Small intestine (tissue), 7 donors: Measurements from ENCODE around the gene ZNF30. TPM values are rescaled to one million over a fixed set of nuclear protein-coding genes. Genes with fewer than 3 reads are reported as not detected.
"Not testable (repeated sequence)": the region's sequence is repeated elsewhere in the genome, so short reads cannot be mapped to it uniquely, and the experiment has no call there.

ENCODE experiments used
- DNase-seq, 2 donors: peaks; one replicate each; pipeline versions ENCODE4 v3.0.0 to v3.0.0-alpha.2; 2013
- FAIRE-seq: peaks from 2 replicates; lab custom pipeline; 2012; peaks lifted over from hg19 to GRCh38; lab: Jason Lieb, UNC
- H3K27ac ChIP-seq, 3 donors: one replicate each; pipeline ENCODE4 v1.5.1; 2013; ENCODE audit warnings: low read length in 2 of 3, mild to moderate bottlenecking in 2 of 3, control low read depth in 1 of 3, inconsistent platforms in 1 of 3, low read depth in 1 of 3, moderate library complexity in 1 of 3
- H3K27me3 ChIP-seq, 3 donors: one replicate each; pipeline ENCODE4 v1.6.1; 2013; ENCODE audit warnings: low read length in 3 of 3, inconsistent platforms in 1 of 3; ENCODE audit not compliant: control insufficient read depth in 3 of 3, insufficient read depth in 3 of 3
- H3K36me3 ChIP-seq, 3 donors: one replicate each; pipeline ENCODE4 v1.6.1; 2013; ENCODE audit warnings: low read length in 3 of 3, inconsistent platforms in 1 of 3, low read depth in 1 of 3, mild to moderate bottlenecking in 1 of 3, moderate library complexity in 1 of 3; ENCODE audit not compliant: control insufficient read depth in 3 of 3, insufficient read depth in 2 of 3
- H3K4me1 ChIP-seq, 3 donors: one replicate each; pipeline ENCODE4 v1.6.1; 2013; ENCODE audit warnings: low read length in 2 of 3, inconsistent platforms in 1 of 3, low read depth in 1 of 3, mild to moderate bottlenecking in 1 of 3, moderate library complexity in 1 of 3; ENCODE audit not compliant: control insufficient read depth in 3 of 3, insufficient read depth in 2 of 3
- H3K4me3 ChIP-seq, 3 donors: one replicate each; pipeline ENCODE4 v1.5.1; 2013; ENCODE audit warnings: low read length in 3 of 3, control low read depth in 1 of 3, inconsistent platforms in 1 of 3, low read depth in 1 of 3, mild to moderate bottlenecking in 1 of 3, moderate library complexity in 1 of 3
- H3K9me3 ChIP-seq, 2 donors: one replicate each; pipeline ENCODE4 v1.6.1; 2013; ENCODE audit warnings: low read depth in 1 of 2, low read length in 1 of 2; ENCODE audit not compliant: control insufficient read depth in 2 of 2, insufficient read depth in 1 of 2
- WGBS, 3 donors: extraction: QIAGEN DNeasy Blood & Tissue Kit; methylation state at CpG; one replicate each; pipeline ENCODE4 v1.1.7; 2013; 5-methylcytosine and 5-hydroxymethylcytosine counted together
- polyA plus RNA-seq, 4 donors: library from polyadenylated mRNA; stranded (reverse) in 3 of 4; unstranded in 1 of 4; fragments of 200-250 nt in 3 of 4; fragments of 120-200 nt in 1 of 4; gene quantifications; one replicate each; pipeline versions ENCODE4 v1.2.1 to v1.2.3, GENCODE V29; 2013
- donor health status: healthy with polysubstance abuse.
- donor health status: control.
- donor health status: control.
- donor health status: Bipolar disorder and iron deficiency.
- donor health status: healthy.

Gene ZNF30
- polyA plus RNA-seq, 4 donors: 0.54 to 5.9 (median 3.2) TPM

GRCh38 chr19:34962687-34963572 lies 36.2 kb downstream of the ZNF30 start:
- peaks cover 0 to 12% (median 4%) of the 10 kb centered on the region in 3 donors for H3K4me1 ChIP-seq
- DNase-seq (peak; percentile 35 to 51), FAIRE-seq (no peak)
- H3K4me3 ChIP-seq: peak overlapping the region; percentile 86 to 90 (median 87)
- peaks cover 15 to 37% (median 21%) of the 10 kb centered on the region in 3 donors for H3K36me3 ChIP-seq
- peak overlapping the region; percentile 5 to 74 (median 42) for H3K27ac ChIP-seq
- 30 to 31% (median 30%) methylated on average over 14 of the region's 14 CpGs for WGBS, 3 donors
- H3K9me3 ChIP-seq: peaks cover 6 to 67% of the 10 kb centered on the region in 2 donors
- no peaks in the 10 kb centered on the region for H3K27me3 ChIP-seq

- peaks cover 6 to 64% of the 10 kb centered on the region in 2 donors for H3K9me3 ChIP-seq
- H3K4me1 ChIP-seq: peaks cover 0 to 12% (median 4%) of the 10 kb centered on the region in 3 donors
- 0 to 1% (median 1%) methylated on average over 58 to 78 of the region's 78 CpGs for WGBS, 3 donors
- no peak for FAIRE-seq
- H3K27ac ChIP-seq: peak within 1 kb of the TSS; percentile 5 to 74 (median 42)
- H3K27me3 ChIP-seq: no peaks in the 10 kb centered on the region
- peaks cover 7 to 29% (median 15%) of the 10 kb centered on the region in 3 donors for H3K36me3 ChIP-seq
- H3K4me3 ChIP-seq: peak within 1 kb of the TSS; percentile 86 to 90 (median 87)
- peak; percentile 56 to 76 for DNase-seq
Observed at GRCh38 chr19:34963573-34964406, 37.1 kb downstream of the ZNF30 start, which contains the start of gene ZNF792. Gene ZNF792 (minus strand): TSS chr19:34964229. CDS start chr19:34963662, 567 bp downstream.

- peak overlapping the region in 1 of 3 donors; percentile 87 for H3K4me3 ChIP-seq
- no peak overlapping the region for H3K27ac ChIP-seq
- H3K9me3 ChIP-seq: peaks cover under 1 to 59% of the 10 kb centered on the region in 2 donors
- H3K36me3 ChIP-seq: peaks cover 3 to 20% (median 8%) of the 10 kb centered on the region in 3 donors
- no peaks in the 10 kb centered on the region for H3K27me3 ChIP-seq
- 55 to 56% (median 56%) methylated on average over 6 of the region's 6 CpGs for WGBS, 3 donors
- peaks cover 0 to 12% (median 4%) of the 10 kb centered on the region in 3 donors for H3K4me1 ChIP-seq
- FAIRE-seq (no peak), DNase-seq (no peak)
Observed at GRCh38 chr19:34964598-34964997, 37.9 kb downstream of the ZNF30 start.

DNA sequence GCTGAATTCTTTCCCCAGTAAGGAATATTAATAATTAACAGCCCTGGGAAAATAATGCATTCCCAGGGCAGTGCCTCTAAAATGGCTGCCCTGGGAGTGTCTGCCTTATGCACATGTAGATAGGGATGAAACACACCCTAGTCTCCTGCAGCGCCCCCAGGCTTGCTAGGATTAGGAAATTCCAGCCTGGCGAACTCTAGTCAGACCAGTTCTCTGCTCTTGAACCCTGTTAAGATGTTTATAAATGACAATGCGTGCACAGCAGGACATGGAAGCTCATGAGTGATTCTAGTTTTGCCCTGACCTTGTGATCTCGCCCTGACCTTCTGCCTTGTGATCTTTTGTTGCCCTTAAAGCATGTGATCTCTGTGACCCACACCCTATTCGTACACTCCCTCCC lies 38.8 kb downstream of the ZNF30 start:
- H3K9me3 ChIP-seq: peaks cover 0 to 57% of the 10 kb centered on the region in 2 donors
- not testable (repeated sequence) for DNase-seq, H3K27me3 ChIP-seq, H3K27ac ChIP-seq, FAIRE-seq, H3K4me3 ChIP-seq
- WGBS, 3 donors: 63 to 80% (median 70%) methylated on average over 5 of the region's 5 CpGs
- peaks cover 0 to 12% (median 4%) of the 10 kb centered on the region in 3 donors for H3K4me1 ChIP-seq
- H3K36me3 ChIP-seq: peaks cover 0 to 11% (median 0%) of the 10 kb centered on the region in 3 donors

DNA sequence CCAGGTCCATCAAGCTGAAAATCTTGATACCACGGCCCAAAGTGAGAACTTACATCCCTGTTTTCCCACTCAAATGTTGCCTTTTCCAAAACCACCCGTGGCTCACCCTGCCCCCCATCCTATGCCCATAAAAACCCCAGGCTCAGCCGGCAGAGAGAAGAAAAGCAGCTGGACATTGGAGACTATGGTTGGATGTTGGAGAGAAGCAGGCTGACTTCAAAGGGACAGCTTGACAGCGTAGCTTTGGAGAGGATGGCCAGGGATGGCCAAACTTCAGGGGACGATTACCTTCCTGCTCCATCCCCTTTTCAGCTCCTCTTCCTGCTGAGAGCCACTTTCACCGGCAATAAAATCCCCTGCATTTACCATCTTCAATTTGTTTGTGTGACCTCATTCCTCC lies 40.8 kb downstream of the ZNF30 start:
- H3K27ac ChIP-seq: no peak overlapping the region
- H3K9me3 ChIP-seq: peaks cover 0 to 46% of the 10 kb centered on the region in 2 donors
- no peaks in the 10 kb centered on the region for H3K36me3 ChIP-seq
- DNase-seq (no peak), FAIRE-seq (no peak)
- H3K4me1 ChIP-seq: peaks cover 0 to 6% (median 4%) of the 10 kb centered on the region in 3 donors
- 74 to 85% (median 80%) methylated on average over 6 of the region's 6 CpGs for WGBS, 3 donors
- no peaks in the 10 kb centered on the region for H3K27me3 ChIP-seq
- no peak overlapping the region for H3K4me3 ChIP-seq

- H3K4me1 ChIP-seq: peaks cover 0 to 8% (median 0%) of the 10 kb centered on the region in 3 donors
- 87 to 96% (median 92%) methylated on average over 6 of the region's 6 CpGs for WGBS, 3 donors
- H3K9me3 ChIP-seq: peaks cover 0 to 45% of the 10 kb centered on the region in 2 donors
- no peaks in the 10 kb centered on the region for H3K27me3 ChIP-seq
- no peak overlapping the region for H3K27ac ChIP-seq
- no peaks in the 10 kb centered on the region for H3K36me3 ChIP-seq
- DNase-seq (no peak), FAIRE-seq (no peak)
- no peak overlapping the region for H3K4me3 ChIP-seq
Observed at GRCh38 chr19:34969721-34970120, 43.0 kb downstream of the ZNF30 start.

DNA sequence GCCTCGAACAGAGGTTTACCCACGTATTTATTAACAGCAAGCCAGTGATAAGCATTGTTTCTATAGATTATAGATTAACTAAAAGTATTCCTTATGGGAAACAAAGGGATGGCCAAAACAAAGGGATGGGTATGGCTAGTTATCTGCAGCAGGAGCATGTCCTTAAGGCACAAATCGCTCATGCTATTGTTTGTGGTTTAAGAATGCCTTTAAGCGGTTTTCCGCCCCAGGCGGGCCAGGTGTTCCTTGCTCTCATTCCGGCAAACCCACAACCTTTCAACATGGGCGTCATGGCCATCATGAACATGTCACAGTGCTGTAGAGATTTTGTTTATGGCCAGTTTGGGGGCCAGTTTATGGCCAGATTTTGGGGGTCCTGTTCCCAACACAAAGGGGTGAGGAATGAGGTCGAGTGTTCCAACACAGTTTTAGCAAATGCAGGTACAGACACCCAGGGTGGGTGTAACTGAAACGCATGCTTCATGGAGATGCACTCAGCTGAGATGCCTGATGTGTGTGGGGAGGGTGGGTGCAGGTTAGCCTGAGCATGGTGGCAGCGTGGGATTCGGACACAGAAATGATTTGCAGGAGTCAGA lies 43.6 kb downstream of the ZNF30 start:
- not testable (repeated sequence) for H3K36me3 ChIP-seq, H3K4me1 ChIP-seq, H3K4me3 ChIP-seq, FAIRE-seq, DNase-seq, H3K27ac ChIP-seq, H3K27me3 ChIP-seq
- peaks cover 0 to 45% of the 10 kb centered on the region in 2 donors for H3K9me3 ChIP-seq
- WGBS, 3 donors: 75 to 85% (median 78%) methylated on average over 12 of the region's 12 CpGs
